ENCODE data around the gene SPATA9.

- TF ChIP-seq CTCF (IDR thresholded peaks at IDR 0.05 in 8 of 11, conservative IDR thresholded peaks at IDR 0.05 in 3 of 11) (no peak), POLR2A (IDR thresholded peaks at IDR 0.05) (no peak), POLR2AphosphoS5 (IDR thresholded peaks at IDR 0.05) (no peak)
Measured at GRCh38 chr5:95626701-95627100, 56.1 kb downstream of the SPATA9 start.

Measured in spleen (tissue), 7 donors.